ENCODE data around the gene SENP2. TPM values are rescaled to one million over a fixed set of nuclear protein-coding genes. Genes with fewer than 3 reads are reported as not detected.

SENP2 gene
- total and polyA plus RNA-seq, 8 donors, result 31.6 to 49.9 (median 43.7) TPM

DNA sequence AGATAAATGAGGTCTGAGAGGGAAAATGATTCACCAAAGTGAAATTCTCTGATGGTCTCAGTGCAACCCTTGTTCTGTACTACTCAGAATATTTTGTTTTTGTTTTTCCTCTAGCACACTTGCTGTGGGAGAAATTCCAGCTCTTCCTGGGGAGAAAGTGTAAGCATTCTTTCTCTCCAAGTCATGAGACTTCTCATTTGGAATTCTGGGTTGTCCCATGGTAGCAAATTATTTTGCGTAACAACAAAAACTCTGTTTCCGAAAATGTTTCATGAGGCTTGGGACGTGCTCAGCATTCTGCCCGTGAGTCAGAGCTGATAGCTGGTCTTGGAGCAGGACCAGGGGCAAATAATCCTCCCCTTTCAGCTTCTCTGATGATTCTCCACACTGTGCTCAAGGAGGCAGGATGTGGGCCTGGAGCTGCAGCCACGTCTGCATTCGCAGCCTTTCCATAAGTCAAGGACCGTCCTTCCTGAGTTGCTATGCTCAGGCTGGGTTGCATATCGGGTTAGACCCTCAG, 70.3 kb downstream of the SENP2 start:
- DNase-seq (no peak), ATAC-seq (peak; percentile 31)
- TF ChIP-seq, protein P1, sequence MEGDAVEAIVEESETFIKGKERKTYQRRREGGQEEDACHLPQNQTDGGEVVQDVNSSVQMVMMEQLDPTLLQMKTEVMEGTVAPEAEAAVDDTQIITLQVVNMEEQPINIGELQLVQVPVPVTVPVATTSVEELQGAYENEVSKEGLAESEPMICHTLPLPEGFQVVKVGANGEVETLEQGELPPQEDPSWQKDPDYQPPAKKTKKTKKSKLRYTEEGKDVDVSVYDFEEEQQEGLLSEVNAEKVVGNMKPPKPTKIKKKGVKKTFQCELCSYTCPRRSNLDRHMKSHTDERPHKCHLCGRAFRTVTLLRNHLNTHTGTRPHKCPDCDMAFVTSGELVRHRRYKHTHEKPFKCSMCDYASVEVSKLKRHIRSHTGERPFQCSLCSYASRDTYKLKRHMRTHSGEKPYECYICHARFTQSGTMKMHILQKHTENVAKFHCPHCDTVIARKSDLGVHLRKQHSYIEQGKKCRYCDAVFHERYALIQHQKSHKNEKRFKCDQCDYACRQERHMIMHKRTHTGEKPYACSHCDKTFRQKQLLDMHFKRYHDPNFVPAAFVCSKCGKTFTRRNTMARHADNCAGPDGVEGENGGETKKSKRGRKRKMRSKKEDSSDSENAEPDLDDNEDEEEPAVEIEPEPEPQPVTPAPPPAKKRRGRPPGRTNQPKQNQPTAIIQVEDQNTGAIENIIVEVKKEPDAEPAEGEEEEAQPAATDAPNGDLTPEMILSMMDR (IDR thresholded peaks at IDR 0.05), result no peak
- no peaks in the 10 kb centered on the region for H3K27me3 ChIP-seq
- no peaks in the 10 kb centered on the region for H3K9me3 ChIP-seq
- peaks cover 4 to 16% of the 10 kb centered on the region in 2 donors for H3K4me1 ChIP-seq
- intact Hi-C loops (cut with DNase I), result no loop called here
- H3K4me3 ChIP-seq, result no peak overlapping the region
- peak overlapping the region; percentile 39 to 58 for H3K27ac ChIP-seq
- peaks cover 0 to 3% of the 10 kb centered on the region in 2 donors for H3K36me3 ChIP-seq

DNA sequence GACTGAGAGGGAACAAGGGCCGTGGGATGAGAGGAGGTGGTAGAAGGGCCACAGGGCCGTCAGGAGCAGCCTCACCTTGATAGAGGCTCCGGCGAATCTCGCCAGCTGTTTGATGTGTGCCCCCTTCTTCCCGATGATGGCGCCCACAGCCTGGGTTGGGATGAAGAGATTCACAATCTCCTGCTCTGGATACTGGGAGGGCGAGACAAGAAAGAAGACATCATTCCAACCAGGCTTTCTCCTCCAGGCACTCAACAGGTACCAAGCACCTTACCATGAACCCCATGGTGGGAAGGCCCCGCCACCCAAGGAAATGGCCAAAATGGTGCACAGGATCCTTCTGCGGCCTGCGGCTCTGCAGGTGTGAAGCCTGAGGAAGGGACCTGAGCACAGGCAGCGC, 71.1 kb downstream of the SENP2 start:
- H3K36me3 ChIP-seq, result peaks cover 0 to 3% of the 10 kb centered on the region in 2 donors

DNA sequence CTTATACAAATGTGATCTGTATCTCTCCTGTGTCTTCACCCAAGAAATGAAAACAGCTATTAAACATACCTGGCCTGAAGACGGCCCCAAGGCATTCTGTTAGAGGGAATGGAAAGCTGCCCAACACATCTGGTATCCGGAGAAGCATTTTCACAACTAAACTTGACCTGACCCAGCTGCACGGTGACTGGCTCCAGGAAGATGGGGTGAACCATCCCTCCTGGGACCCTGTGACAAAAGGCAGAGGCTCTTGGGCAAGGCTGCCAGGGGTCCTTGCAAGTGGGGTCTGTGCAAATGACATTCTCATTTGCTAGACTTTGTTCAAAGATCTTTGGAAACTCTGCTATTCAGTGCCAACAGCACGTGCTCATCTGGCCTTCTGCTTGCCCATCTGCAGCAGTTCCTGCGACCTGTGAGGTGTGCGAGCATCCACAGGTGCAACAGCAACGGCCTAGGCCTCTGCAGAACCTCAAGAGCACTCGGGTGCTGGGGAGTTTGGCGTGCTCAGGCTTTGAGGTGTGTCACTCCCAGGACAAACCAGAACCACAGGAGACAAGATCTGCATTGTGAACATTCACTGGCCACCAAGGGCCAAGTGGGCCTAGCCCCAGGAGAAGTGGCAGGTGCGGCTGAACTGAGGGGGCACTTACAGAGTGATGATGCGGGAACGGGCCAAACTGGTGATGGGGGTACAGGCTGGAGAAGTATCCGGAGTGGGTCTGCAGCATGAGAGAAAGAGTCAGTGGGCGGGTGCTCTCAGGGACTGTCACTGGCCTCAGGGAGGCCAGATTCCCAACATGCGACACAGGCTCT, 71.8 kb downstream of the SENP2 start:
- TF ChIP-seq, protein P1 (IDR thresholded peaks at IDR 0.05), result no peak
- Histone ChIP-seq H3K36me3 (peaks cover 0 to 3% of the 10 kb centered on the region in 2 donors), H3K9me3 (no peaks in the 10 kb centered on the region), H3K4me3 (no peak overlapping the region), H3K27me3 (no peaks in the 10 kb centered on the region), H3K4me1 (peaks cover 4 to 16% of the 10 kb centered on the region in 2 donors), H3K27ac (peak overlapping the region in 1 of 2 donors; percentile 20)
- DNase-seq (no peak), ATAC-seq (no peak)
- intact Hi-C loops (cut with DNase I), result no loop called here

More for the DNA sequence above, 71.1 kb downstream of the SENP2 start:
- no peak for DNase-seq
- TF ChIP-seq, protein P1 (IDR thresholded peaks at IDR 0.05), result no peak
- intact Hi-C loops (cut with DNase I), result no loop called here
- peak overlapping the region; percentile 39 to 58 for H3K27ac ChIP-seq
- H3K27me3 ChIP-seq, result no peaks in the 10 kb centered on the region
- no peak overlapping the region for H3K4me3 ChIP-seq
- H3K4me1 ChIP-seq, result peaks cover 4 to 16% of the 10 kb centered on the region in 2 donors
- no peaks in the 10 kb centered on the region for H3K9me3 ChIP-seq
- no peak for ATAC-seq

DNA sequence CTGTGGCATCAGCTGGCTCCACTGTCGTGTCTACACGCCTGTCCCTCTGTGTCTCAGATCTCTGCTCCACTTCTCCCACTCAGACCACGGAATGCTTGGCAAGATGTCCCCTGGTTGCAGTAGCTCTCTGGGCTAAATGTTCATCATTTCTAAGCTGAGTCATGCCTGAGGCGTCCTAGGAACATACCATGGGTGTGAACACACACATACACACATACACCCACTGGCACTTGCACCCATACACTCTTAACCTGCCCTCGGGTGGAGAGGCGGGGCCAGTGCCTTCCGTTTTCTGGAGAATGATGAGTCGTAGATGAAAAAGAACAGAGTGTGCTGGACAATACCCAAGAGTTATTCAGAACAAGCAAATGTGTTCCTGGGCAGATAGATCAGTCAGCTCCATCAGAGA, 72.4 kb downstream of the SENP2 start:
- H3K4me3 ChIP-seq, result no peak overlapping the region
- H3K27ac ChIP-seq, result peak overlapping the region; percentile 20 to 41
- intact Hi-C loops (cut with DNase I), result no loop called here
- peak; percentile 60 for ATAC-seq
- no peaks in the 10 kb centered on the region for H3K27me3 ChIP-seq
- no peaks in the 10 kb centered on the region for H3K9me3 ChIP-seq
- DNase-seq, result peak in 1 of 4 donors; percentile 50
- H3K4me1 ChIP-seq, result peaks cover 4 to 16% of the 10 kb centered on the region in 2 donors
- peaks cover 0 to 3% of the 10 kb centered on the region in 2 donors for H3K36me3 ChIP-seq
- TF ChIP-seq, protein P1 (IDR thresholded peaks at IDR 0.05), result no peak

DNA sequence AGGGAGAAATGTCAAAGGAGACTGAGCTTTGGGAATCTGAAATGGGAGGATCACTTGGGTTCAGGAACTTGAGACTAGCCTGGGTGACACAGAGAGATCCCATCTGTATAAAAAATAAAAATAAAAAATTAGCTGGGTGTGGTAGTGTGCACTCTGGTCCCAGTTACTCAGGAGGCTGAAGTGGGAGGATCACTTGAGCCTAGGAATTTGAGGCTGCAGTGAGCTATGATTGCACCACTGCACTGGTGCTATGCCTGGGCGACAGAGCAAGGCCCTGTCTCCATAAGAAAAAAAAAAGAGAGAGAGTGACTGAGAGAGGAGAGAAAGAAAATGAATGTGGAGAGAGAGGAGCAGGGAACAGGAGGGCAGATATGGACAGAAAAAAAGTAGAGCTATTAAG, 72.8 kb downstream of the SENP2 start:
- no peak overlapping the region for H3K4me3 ChIP-seq
- intact Hi-C loops (cut with DNase I), result no loop called here
- peaks cover 4 to 16% of the 10 kb centered on the region in 2 donors for H3K4me1 ChIP-seq
- no peaks in the 10 kb centered on the region for H3K27me3 ChIP-seq
- no peak for DNase-seq
- TF ChIP-seq, protein P1 (IDR thresholded peaks at IDR 0.05), result no peak
- no peaks in the 10 kb centered on the region for H3K9me3 ChIP-seq
- peak overlapping the region; percentile 20 to 41 for H3K27ac ChIP-seq
- ATAC-seq, result no peak
- H3K36me3 ChIP-seq, result peaks cover 0 to 3% of the 10 kb centered on the region in 2 donors

Measured in left lung (tissue), 10 donors.